Upper lobe of left lung (tissue), 4 donors: ENCODE results near the gene SEPTIN5.
"Not testable (repeated sequence)": the region's sequence is repeated elsewhere in the genome, so short reads cannot be mapped to it uniquely, and the experiment has no call there.

ENCODE experiments used
- CTCF ChIP-seq, 6 experiments: fragments of 450-650 bp in 4 of 6; fragments of 200-600 bp in 2 of 6; sonication (generic) in 2 of 6; IDR thresholded peaks; one replicate each; pipeline ENCODE4 v1.5.1; 2016 to 2019; ENCODE audit warnings: antibody characterized with exemption in 6 of 6
- POLR2A ChIP-seq, 4 donors: fragments of 450-650 bp; IDR thresholded peaks; one replicate each; pipeline ENCODE4 v1.5.1; 2016 to 2017; ENCODE audit warnings: antibody characterized with exemption in 4 of 4, mild to moderate bottlenecking in 2 of 4

DNA sequence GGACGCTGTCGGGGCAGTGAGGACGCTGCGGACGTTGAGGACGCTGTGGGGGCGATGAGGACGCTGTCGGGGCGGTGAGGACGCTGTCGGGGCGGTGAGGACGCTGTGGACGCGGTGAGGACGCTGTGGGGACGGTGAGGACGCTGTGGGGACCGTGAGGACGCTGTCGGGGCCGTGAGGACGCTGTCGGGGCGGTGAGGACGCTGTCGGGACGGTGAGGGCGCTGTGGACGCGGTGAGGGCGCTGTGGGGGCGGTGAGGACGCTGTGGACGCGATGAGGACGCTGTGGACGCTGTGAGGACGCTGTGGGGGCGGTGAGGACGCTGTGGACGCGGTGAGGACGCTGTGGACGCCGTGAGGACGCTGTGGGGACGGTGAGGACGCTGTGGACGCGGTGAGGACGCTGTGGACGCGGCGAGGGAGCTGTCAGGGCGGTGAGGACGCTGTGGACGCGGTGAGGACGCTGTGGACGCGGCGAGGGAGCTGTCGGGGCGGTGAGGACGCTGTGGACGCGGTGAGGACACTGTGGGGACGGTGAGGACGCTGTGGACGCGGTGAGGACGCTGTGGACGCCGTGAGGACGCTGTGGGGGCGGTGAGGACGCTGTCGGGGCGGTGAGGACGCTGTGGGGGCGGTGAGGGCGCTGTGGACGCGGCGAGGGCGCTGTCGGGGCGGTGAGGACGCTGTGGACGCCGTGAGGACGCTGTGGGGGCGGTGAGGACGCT, 11.9 kb downstream of the SEPTIN5 start:
- TF ChIP-seq CTCF, POLR2A (IDR thresholded peaks at IDR 0.05): not testable (repeated sequence)
